Right ventricle myocardium superior (tissue), 1 donor: ENCODE data around the gene HOXB2. TPM values are rescaled to one million over a fixed set of nuclear protein-coding genes. Genes with fewer than 3 reads are reported as not detected.
A peak's percentile ranks its signal among the peaks of the same experiment; 100 is the strongest.

Experiments used
- ATAC-seq: fragments of 200-7000 bp; cut with Tn5 transposase; one replicate; pipeline ENCODE4 v1.9.1; 2020; ENCODE audit warnings: mild to moderate bottlenecking; ENCODE audit not compliant: poor library complexity
- DNase-seq: peaks from one replicate; pipeline ENCODE4 v3.0.0-alpha.2; 2020
- intact Hi-C: fragments of 100-400 bp; cut with DNase I; formaldehyde crosslinking; loops from one replicate; pipeline ENCODE4 v1.11.2; 2022
- long read RNA-seq: library from polyadenylated mRNA; unstranded; transcript quantifications from one replicate; pipeline ENCODE4 v2.0.0, GENCODE V29; 2021
- total RNA-seq: library from RNA; stranded (reverse); fragmentation: NEBNext Ultra II Directional; extraction: Animal tissue kit (Norgen Biotek cat#: 25700); gene quantifications from one replicate; pipeline ENCODE4 v1.2.1, GENCODE V29; 2021
- donor health status: DM: no; HTN: yes; CAD: no; lungs with severe emphysema.

HOXB2 gene
- 2.7 TPM for total RNA-seq
- long read RNA-seq, partial matches to known transcripts = 1 of 4 reads
- long read RNA-seq, other reads (novel, unspliced or antisense) = 0 of 4 reads

DNA sequence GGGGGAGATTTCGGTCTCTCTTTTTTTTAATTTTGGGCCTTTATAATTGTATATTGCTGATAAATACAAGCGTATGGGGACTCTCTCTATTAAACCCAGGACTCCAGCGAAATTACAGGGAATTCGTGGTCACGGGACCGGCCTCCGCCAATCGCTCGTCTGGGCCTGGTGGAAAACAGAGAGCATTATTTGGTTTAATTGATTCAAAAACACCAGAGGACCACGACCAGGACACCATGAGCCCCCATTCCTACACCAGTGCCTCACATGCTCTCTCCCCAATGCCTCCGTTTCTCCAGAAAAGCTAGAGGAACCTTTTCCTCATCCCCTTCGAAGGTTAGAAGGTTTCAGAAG lies at the start of gene HOXB2:
Gene HOXB2 (minus strand): TSS at position 88 of the 354 bp plus-strand sequence. CDS start 198 bp downstream, outside the sequence.
- peak; percentile 65 for DNase-seq
- intact Hi-C loops = no loop called here
- no peak for ATAC-seq

DNA sequence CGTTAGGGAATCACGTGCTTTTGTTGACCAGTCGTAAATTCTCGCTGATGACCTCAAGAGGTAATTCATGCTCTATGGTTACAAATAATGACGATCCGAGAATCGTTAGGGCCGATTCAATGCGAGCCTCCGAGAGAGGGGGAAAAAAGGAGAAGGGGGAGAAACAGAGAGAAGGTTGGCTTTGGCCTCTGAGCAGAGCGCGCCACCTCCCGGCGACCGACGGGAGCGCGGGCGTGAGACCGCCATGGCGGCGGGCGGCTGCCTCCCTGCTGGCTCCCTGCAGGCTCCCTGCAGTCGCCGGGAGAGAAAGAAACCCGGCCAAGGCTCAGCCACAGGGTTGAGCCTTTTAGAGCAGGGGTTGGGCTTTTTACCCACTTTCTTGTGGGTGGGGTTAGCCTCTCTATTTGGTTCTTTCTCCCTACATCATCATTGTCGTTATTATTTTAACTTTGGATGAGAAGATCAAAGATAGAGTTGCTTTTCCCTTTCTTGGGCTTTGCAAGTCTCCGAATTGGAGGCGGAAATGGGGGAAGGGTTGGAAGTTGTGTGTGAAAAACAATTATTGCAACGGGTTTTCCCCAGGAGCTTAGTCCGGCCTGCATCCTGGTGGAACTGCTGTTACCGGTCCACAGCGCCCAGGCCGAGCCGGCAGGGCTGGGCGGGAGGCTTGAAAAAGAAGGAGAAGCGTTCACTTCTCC lies 49.1 kb upstream of the HOXB2 start:
- intact Hi-C loops = loop anchor here (10.0 kb wide), 1 partner anchor 249 kb away; no protein-coding TSS in a partner anchor
- DNase-seq (peak; percentile 86), ATAC-seq (peak; percentile 62)

DNA sequence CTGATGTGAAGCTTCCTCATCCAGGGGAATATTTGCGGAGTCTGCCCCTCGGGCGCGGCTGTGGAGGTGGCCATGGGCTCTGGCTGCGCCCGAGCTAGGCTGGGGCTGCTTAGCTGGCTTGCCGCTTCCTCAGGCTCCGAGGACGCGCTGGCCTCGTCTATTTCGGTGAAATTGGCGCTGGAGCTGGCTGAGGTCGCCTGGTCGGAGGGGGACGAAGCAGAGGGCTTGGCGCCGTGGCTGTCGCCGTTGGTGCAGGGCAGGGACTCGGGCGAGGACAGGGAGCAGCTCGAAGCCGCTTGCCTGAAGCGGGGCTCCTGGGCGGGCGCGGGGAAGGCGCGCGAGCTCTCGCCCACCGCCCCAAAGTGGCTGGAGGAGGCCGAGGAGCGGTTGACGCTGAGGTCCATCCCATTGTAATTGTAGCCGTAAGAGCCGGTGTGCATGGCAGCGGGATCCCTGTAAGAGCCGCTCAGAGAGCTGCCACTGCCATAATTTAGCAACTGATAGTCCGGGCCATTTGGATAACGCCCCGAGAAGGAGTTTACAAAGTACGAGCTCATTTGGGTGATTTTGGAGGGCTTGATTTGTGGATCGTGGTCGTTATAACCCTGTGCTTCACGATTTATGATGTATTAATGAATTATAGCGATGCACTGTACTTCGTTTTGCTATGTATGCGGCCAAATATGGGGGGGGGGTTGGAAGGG lies 48.4 kb upstream of the HOXB2 start, which contains the start of gene HOXB5:
Gene HOXB5 (minus strand): TSS at position 654 of the 704 bp plus-strand sequence. CDS start 97 bp downstream, at position 557.
- intact Hi-C loops = loop anchor here (10.0 kb wide), 1 partner anchor 248 kb away; no protein-coding TSS in a partner anchor
- no peak for ATAC-seq
- DNase-seq = no peak

DNA sequence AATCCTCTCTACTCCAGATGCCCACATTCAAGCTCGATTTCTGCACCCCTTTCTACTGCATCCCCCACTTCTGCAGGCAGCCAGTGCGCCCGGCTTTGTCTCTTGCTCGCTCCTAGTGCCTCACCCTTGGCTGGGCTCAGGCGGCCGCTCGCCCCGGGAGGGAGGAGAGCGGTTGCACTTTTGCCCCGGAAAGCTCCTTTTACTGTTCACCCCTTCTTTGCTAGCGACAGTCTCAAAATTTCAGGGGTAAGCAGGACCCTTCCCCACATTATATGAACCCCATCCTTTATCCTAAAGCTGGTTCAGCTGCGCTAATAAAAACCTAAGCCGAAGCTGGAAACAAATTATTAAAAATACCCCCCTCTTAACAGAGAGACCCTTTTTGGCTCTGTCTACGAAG lies 47.7 kb upstream of the HOXB2 start:
- ATAC-seq = no peak
- no peak for DNase-seq
- intact Hi-C loops = loop anchor here (10.0 kb wide), 1 partner anchor 248 kb away; no protein-coding TSS in a partner anchor

DNA sequence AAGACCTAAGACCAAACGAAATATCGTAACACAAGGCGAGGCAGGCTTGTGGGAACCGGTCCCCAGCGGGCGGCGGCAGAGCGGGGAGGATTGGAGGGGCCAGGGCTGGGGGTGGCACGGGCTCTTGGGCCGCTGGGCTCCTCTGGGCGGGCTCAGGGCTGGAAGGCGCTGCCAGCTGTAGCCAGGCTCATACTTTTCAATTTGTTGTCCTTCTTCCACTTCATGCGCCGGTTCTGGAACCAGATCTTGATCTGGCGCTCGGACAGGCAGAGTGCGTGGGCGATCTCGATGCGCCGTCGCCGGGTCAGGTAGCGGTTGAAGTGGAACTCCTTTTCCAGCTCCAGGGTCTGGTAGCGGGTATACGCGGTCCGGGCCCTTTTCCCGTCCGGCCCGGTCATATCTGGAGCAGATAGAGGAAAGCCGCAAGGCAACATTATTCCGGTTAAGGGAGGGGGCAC lies 47.2 kb upstream of the HOXB2 start:
- ATAC-seq (no peak), DNase-seq (no peak)
- intact Hi-C loops = loop anchor here (10.0 kb wide), 1 partner anchor 247 kb away; no protein-coding TSS in a partner anchor

DNA sequence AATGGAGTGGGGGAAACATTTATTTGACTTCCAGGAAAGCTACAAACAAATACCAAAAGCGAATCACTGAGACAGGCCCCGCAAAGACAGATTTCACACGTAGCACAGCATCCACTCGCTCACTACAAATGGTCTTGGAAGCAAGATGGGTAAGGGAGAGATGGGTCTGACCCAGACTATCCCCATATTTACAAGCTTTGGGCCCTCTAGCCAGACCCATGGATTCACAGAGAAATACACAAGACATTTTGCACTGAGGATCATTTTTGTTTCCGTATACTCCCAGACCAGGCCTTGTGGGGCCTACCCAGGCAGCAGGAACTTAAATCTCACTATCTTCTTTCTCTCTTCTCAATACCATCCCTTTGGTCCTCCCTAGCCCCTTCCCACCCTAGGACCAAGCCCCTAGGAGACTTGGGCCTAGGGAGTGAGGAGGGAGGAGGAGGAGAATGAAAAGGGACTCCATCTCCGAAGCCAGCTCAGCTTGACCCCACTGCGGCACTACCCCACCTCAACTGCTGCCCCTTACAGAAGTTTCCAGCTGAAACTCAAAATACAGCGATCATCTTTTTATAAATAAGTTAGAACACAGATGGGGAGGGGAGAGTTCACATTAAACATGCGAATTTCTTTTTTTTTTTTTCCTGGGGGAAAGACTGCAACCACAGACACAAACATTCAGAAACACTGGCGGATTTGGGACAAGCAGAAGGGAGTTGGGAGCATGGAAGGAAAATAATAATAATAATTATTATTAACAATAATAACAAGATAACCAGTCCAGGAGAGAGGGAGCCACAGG lies 46.5 kb upstream of the HOXB2 start:
- intact Hi-C loops = loop anchor here (10.0 kb wide), 1 partner anchor 247 kb away; no protein-coding TSS in a partner anchor
- ATAC-seq (no peak), DNase-seq (no peak)

DNA sequence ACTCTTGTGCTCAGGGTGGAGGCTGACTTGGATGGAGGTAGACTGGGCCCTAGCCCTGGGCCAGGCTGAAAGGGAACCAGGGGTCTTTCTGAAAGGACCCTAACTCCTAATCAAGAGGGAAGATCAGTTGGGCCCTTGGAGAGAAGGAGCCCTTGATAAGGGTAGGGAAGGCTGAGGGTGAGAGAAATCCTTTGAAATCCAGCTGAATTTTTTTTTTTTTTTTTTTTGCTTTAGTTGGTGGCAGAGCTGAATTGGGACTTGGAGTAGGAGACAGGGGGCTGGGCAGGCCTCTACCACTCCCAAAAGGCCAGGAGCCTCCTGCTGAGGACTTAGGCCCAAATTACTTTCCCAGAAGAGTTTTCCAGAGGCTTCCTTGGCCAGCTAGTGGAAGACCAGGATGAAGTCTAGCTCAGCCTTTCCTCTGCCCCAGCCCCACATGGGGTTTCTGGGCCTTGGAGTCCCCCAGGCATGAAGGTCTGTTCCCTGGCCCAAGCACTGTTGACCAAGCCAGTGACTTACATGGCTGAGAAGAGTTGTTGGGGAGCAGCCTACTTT lies 45.8 kb upstream of the HOXB2 start:
- no peak for DNase-seq
- ATAC-seq = no peak
- intact Hi-C loops = loop anchor here (10.0 kb wide), 1 partner anchor 246 kb away; no protein-coding TSS in a partner anchor

DNA sequence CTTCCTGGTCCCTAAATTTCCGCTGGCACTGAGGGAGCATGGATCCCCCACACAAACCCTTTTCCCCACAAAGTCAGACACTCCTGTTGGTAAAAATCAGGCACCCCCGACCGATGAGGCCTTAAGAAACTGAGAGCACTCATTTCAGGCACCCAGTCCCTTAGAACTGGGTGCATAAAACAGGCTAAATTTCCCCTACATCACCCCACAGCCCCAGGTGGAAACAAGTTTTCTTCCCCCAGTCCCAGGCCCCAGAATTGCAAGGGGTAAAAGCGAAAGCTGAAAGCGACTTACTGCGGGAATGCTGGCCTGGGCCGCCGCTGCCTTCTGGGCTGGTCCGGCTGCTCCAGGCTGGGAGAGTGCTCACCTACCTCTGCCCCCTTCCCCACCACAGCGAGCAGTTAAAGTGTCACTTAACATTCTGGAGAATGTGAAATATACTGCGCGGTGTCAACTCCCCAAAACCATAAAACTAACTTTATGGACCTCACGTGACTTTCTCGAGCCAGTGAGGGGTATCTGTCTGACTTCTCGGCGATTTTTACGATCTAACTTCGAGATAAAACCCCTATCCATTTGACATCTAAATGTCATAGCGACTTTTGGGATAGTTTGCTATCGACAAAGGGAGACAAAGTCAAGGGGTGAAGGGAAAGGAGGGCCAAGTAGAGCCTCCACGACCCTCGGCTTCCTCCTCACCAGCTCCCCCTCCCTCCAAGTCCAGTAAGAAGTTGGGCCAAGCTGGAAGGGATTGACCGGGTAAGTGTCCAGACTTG lies 45.1 kb upstream of the HOXB2 start, which contains the start of gene HOXB3:
Gene HOXB3 (minus strand): TSS at position 411 of the 776 bp plus-strand sequence. CDS start 37,767 bp downstream, outside the sequence.
- intact Hi-C loops = loop anchor here (10.0 kb wide), 1 partner anchor 245 kb away; no protein-coding TSS in a partner anchor
- ATAC-seq (no peak), DNase-seq (no peak)

DNA sequence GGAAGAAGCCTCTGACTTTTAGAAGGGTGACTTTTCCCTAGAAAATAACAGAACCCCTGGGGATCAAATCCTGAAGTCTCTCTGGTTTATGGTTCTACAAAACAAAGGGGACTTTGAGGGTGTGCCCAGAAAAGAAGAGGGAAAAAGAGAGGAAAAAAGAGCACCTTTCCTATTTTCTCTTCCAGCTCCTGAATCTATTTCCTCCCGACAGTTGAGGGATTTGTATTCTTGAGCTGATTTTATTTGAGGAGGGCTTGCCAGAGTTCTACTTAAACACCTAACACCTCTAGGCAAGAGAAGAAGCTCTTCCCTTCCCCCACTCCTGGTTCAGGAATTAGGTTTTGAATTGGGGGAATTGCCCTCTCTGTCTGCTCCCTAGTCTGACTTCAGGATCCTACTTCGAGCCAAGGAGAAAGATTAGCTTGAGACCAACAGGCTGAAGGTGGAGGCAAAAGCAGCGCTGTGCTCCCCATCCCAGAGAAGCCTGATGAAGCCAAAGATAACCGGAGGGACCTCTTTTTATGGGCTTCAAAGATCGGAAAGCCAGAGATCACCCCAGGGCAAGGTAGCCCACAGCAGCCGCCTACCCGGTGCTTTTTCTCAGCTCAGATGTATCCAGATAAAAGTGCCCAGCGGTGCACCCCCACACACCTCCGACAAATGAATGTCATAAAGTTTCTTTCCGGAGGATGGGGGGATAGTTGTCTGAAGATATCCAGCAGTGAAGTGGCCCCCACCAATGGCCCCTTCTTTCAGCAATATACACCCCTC lies 44.3 kb upstream of the HOXB2 start:
- no peak for ATAC-seq
- intact Hi-C loops = no loop called here
- no peak for DNase-seq

DNA sequence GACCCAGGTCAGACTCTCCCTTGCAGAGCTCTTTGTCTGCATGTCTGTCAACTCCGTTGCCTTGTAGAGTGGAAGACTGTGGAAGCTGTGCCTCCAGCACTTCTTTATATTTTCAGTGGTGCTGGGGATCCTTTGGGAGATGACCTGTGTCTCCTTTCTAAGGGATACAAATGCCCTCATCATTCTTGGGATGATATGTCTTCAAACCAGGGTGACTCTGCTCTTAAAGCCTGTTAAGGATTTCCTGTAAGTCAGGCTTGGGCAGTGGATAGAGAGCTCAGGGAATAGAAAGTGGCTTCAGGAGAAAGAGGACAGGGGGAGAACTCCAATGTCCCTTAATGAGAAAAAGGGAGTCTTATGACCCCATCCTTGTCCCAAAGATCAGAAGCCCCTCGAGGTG lies 43.6 kb upstream of the HOXB2 start:
- intact Hi-C loops = no loop called here
- no peak for ATAC-seq
- DNase-seq = no peak

DNA sequence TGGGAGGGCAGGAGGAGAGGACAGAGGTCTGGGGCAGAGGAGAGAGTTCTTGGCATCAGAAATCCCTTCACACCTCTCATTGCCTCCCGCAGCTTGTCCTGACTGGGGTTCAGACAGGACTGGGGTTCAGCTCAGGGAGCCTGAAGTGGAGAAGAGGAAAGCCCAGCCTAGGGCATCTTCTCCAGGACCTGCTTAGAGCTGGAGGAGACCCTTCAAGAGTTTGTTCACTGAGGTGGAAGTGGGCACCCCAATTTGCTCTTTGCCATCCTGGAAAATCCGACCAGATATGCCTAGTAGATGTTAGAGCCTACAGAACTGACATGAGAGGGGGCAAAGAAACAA lies 43.1 kb upstream of the HOXB2 start:
- ATAC-seq = no peak
- intact Hi-C loops = no loop called here
- DNase-seq = no peak

DNA sequence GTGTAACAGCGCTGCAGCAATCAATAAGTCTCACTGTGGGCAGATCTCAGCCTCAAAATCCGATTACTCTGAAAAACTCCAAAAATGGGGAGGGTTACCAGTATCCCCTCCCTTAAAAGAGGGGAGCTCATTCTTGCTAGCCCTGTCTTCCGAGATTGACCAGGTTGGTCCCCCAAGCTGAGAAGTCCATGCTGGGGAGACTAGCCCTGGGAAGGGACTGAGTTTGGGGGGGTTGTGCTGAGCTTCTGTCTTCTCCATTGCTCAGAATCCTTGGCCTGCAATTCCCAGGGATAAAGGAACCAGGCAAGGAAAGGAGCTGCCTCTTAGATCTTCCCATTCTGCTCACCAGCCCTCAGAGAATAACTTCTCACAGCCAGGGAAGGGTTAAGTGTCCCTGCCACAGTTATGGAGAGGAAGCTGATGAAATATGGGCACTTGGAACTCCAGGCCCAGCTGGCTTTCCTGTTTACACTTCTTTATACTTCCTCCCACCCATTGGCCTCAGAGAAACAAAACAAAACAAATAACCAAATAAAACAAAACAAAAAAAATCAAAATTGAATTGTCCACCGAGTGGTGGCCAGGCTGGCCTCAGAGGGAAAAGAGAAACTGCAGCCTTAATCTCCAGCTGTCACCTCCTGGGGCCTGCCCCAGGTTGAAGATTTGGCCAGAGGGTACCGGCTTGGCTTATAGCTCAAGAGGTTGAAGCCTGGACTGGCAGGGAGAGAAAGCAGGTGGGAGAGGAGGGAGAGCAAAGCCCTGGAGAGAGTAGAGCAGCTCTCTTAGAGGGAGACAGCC lies 42.6 kb upstream of the HOXB2 start:
- ATAC-seq = no peak
- no peak for DNase-seq
- intact Hi-C loops = no loop called here

DNA sequence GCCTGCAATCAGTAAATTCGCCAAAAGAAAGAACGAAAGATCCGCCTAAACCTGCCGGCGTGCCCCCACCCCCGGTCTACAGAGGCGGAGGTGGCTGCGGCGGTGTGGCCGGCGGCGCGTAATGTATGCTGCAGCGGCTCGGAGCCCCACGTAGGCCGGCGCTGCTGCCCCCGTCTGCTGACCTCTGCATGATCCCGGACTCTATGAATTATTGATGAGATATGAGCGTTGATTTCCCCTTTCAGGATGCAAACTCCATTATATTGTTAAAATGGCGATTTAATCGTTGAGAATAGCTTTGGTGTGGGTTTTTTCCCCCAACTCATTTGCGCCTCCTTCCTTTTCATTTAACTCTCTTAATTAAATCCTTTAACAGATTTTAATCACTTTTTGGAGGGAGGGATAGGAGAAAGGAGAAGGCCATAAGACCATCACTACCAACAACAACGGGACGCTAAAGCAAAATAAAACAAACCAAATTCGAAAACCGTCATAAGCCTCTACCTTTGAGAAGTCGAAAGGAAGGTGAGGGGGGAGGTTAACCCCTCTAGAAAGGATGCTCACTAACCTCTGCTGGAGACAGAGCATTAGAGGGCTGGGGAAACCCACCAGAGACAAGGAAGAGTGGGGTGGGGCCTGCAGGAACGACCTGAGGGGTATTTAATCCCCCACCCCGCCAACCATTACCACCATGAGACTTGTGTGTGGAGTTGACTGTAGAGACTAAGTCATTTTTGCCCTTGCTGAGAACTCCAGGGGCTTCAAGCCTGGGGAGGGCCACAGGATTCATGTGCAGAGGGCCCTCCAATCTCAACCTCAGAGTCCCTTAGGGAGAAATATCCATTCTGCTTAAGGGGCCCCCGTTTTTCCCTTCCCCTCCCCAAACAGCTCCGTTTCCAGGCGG lies 41.7 kb upstream of the HOXB2 start:
- ATAC-seq = no peak
- intact Hi-C loops = no loop called here

DNA sequence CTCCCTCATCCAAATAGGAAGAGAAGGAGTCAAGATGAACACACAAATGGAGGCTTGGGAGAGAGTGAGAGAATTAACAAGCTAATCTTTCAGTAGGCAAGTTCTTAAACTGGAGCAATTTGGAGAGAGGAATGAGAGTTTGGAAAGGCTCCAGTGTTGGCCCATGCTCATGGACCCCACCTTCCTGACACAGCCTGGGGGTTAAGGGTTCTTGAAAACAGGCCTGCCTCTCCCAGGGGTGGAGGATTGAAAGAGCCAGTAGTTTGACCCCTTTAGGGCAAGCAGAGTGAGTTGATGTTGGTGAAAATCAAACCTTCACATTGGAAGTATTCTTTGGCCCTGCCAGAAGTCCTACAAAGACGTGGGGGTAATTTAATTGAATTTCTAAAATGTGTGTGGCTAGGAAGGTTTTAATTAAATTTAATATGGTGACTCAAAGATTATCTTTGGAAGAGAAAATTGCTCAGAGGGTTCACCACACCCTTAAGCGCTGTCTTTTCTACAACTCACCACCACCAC lies 39.4 kb upstream of the HOXB2 start:
- DNase-seq = no peak
- ATAC-seq = no peak
- intact Hi-C loops = no loop called here

More for the DNA sequence above, 41.7 kb upstream of the HOXB2 start:
- no peak for DNase-seq

DNA sequence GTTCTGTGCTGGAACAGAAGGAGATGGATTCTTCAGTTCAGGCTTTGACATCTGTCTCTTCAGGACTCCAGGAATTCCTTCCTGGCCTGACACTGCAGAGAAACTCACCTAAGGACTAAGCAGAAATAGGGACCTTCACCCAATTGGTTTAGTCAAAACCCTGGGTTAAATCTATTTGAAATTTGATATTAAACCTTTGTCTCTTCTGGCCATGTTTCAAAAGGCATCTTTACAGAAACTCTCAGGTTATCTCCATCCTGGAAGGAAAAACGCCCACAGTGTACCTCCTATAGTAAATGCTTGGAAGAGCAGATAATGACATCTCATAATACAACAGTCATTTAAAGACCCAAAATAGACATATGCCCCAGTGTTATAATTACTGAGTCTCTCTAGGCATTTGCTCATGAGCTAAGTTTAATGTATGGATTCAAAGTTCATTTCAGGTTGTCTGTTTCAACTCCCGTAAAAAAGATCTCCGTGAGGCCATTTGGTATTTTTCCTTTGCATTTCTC lies 38.9 kb upstream of the HOXB2 start:
- intact Hi-C loops = no loop called here
- DNase-seq (no peak), ATAC-seq (no peak)
